Activated CD4-positive, alpha-beta T cell treated with anti-CD3 and anti-CD28 coated beads, Interleukin-2, amount 10 ng/mL, durations not matched to agents 7 days and 5 days (primary cell): ENCODE data around the gene MTMR3. TPM values are rescaled to one million over a fixed set of nuclear protein-coding genes. Genes with fewer than 3 reads are reported as not detected.

Source experiments
- CTCF ChIA-PET: fragments of 350-600 bp; sonication (Branson Sonifier 250); formaldehyde crosslinking; loops from one replicate; lab custom pipeline; 2021; ENCODE audit warnings: antibody characterized with exemption; lab: Charles Lee
- POLR2A ChIA-PET: fragments of 350-600 bp; sonication (Branson Sonifier 250); formaldehyde crosslinking; loops from one replicate; lab custom pipeline; 2021; ENCODE audit warnings: antibody characterized with exemption; lab: Charles Lee
- DNase-seq: peaks from one replicate; pipeline ENCODE4 v3.0.0-alpha.2; 2020
- H3K27ac Mint-ChIP-seq: one replicate; pipeline ENCODE4 v1.8.0; 2021; ENCODE audit warnings: mild to moderate bottlenecking, moderate library complexity, mixed read lengths
- H3K27me3 Mint-ChIP-seq: one replicate; pipeline ENCODE4 v1.8.0; 2021; ENCODE audit warnings: mixed read lengths
- H3K36me3 Mint-ChIP-seq: one replicate; pipeline ENCODE4 v1.8.0; 2021; ENCODE audit warnings: low read depth, mixed read lengths
- H3K4me1 Mint-ChIP-seq: one replicate; pipeline ENCODE4 v1.8.0; 2021; ENCODE audit warnings: mixed read lengths
- H3K4me3 Mint-ChIP-seq: one replicate; pipeline ENCODE4 v1.8.0; 2021; ENCODE audit warnings: mild to moderate bottlenecking, moderate library complexity, mixed read lengths
- H3K9me3 Mint-ChIP-seq: one replicate; pipeline ENCODE4 v1.8.0; 2021; ENCODE audit warnings: mixed read lengths
- total RNA-seq, 2 experiments: library from RNA; stranded (reverse); gene quantifications; one replicate each; pipeline ENCODE4 v1.2.3, GENCODE V29; 2021

The MTMR3 gene
- total RNA-seq, 2 experiments from 2014 or later: 24.3 to 27.9 TPM

DNA sequence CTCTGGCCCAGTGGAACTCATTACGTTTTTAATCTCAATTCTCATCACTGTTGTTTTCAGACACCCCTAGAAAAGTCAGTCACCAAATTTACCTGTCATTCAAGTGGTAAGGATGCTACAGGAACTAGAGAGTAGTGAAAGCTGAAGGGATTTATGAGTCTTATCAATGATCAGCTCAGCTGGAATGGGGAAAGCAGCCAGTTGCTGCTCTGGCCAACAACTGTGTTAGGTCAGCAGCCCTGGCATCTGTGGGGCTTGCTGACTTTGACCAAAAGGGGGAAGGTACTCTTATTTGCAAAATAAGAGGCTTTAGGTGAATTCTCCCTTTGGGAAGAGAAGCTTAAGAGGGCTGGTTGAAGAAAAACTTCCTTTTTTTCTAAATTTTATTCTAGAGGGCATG lies 121.1 kb downstream of the MTMR3 start:
- Mint-ChIP-seq H3K4me3 (no peak overlapping the region), H3K27me3 (no peaks in the 10 kb centered on the region), H3K36me3 (peaks cover 7% of the 10 kb centered on the region), H3K4me1 (peaks cover 10% of the 10 kb centered on the region), H3K9me3 (no peaks in the 10 kb centered on the region), H3K27ac (no peak overlapping the region)
- POLR2A ChIA-PET: interaction anchor here (0.6 kb wide), 1 partner anchor 33 kb away, joined by 3 read pairs; no protein-coding TSS in a partner anchor
- CTCF ChIA-PET: interaction anchor here (1.8 kb wide), 1 partner anchor 8 kb away, joined by 7 read pairs; no protein-coding TSS in a partner anchor
- DNase-seq: no peak

DNA sequence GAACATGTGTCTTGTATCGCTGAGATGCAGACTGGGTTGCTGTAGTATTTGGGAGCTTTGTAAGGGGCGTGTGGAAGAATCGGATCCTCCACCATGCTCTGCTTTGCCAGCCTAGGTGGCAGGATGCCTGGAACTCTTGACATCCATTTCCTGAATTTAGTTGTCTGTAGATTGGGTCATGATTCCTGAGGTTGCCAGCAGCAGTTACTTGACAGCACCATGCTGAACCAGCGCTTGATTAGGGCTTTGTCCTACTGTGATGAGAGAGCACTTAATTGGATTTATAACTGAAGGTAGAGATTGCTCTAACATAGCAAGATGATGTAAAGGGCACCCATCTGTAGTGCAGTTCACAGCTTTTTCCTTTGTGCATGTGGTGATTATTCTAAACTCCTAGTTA lies 121.7 kb downstream of the MTMR3 start:
- Mint-ChIP-seq H3K27ac (no peak overlapping the region), H3K9me3 (no peaks in the 10 kb centered on the region), H3K27me3 (no peaks in the 10 kb centered on the region), H3K4me3 (no peak overlapping the region), H3K4me1 (peaks cover 10% of the 10 kb centered on the region), H3K36me3 (peaks cover 5% of the 10 kb centered on the region)
- no peak for DNase-seq
- POLR2A ChIA-PET: interaction anchor here (0.6 kb wide), 1 partner anchor 34 kb away, joined by 3 read pairs; no protein-coding TSS in a partner anchor
- CTCF ChIA-PET: interaction anchor here (1.0 to 2.9 kb wide), 10 partner anchors 8 to 370 kb away, joined by 3 to 24 read pairs (median 4); no protein-coding TSS in a partner anchor

DNA sequence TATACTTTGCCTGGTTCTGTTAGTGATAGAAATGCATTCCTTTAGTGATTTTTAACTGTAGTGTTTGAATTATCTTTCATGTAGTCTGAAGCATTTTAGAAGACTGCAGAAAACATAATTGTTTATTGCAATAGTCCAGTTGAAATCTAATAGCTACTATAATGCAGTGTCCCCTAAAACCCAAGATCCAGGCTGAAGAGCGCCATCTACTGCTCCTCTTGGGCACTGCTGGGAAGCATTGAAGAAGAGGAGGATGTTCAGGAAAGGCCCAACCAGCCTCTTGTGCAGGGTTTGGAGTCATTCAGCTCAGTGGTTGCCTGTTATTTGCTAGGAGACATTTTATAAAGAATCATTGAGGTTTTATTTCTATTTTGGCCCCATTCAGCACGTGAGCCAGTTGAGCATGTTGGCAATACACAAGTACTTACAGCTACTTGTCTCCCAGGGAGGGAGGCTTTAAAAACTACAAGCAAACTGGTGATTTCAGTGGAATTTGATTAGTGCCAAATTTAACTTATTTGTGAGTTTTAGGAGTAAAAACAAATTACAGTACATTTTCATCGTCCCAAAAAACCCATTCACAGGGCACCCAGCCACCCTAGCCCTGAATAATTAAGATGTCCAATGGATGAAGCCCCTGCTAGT lies 122.4 kb downstream of the MTMR3 start:
- Mint-ChIP-seq H3K27ac (no peak overlapping the region), H3K27me3 (no peaks in the 10 kb centered on the region), H3K36me3 (peaks cover 7% of the 10 kb centered on the region), H3K4me1 (peaks cover 10% of the 10 kb centered on the region), H3K9me3 (no peaks in the 10 kb centered on the region), H3K4me3 (no peak overlapping the region)
- CTCF ChIA-PET: interaction anchor here (0.7 to 2.9 kb wide), 12 partner anchors 9 to 370 kb away, joined by 3 to 24 read pairs (median 3); no protein-coding TSS in a partner anchor
- DNase-seq: peak; percentile 64
- POLR2A ChIA-PET: interaction anchor here (0.5 kb wide), 1 partner anchor 182 kb away, joined by 3 read pairs; no protein-coding TSS in a partner anchor

DNA sequence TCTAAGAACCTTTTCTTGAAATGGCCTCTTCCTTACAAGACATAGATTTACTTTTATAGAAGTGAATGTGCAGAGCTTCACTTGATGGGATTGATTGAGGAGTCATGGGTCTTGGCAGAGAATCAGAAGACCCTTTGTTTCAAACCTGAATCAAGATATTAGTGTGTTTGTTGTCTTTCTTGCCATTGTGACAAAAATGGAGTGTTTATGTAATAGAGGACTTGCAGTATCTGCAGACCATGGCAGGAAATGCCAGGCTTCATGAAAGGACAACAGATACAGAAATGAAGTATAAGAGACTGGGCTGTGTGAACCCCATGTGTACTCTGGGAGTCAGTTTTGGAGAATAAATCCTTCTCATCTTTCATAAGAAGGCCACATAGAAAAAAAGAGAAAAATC lies 124.4 kb downstream of the MTMR3 start:
- Mint-ChIP-seq H3K4me1 (peaks cover 10% of the 10 kb centered on the region), H3K4me3 (no peak overlapping the region), H3K36me3 (peaks cover 7% of the 10 kb centered on the region), H3K27me3 (no peaks in the 10 kb centered on the region), H3K9me3 (no peaks in the 10 kb centered on the region), H3K27ac (no peak overlapping the region)
- ChIA-PET POLR2A (no interaction called here), CTCF (interaction anchor here (0.6 to 2.9 kb wide), 3 partner anchors 9 to 382 kb away, joined by 4 to 24 read pairs (median 4); no protein-coding TSS in a partner anchor)
- no peak for DNase-seq

DNA sequence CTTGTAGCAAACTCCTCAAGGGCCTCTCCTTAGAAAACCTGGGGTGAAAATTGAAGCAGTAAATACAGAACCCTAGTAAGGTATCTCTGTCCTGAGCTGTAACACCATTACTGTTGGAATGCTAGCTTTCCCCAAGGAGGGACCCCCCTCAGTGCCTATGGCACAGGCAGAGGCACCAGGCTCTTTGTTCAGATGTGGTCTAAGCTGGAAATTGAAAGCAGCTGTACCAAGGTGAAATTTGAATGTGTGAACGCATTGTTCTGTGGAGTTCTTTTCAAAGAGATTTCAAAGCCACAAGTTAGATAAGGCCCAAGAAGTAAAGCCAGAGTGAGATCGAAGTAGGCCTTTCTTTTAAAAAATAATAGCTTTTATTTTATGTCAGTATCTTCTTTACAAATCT lies 125.4 kb downstream of the MTMR3 start:
- Mint-ChIP-seq H3K27me3 (no peaks in the 10 kb centered on the region), H3K4me3 (no peak overlapping the region), H3K36me3 (peaks cover 8% of the 10 kb centered on the region), H3K4me1 (peaks cover 10% of the 10 kb centered on the region), H3K9me3 (no peaks in the 10 kb centered on the region), H3K27ac (no peak overlapping the region)
- ChIA-PET POLR2A (no interaction called here), CTCF (interaction anchor here (0.6 to 1.3 kb wide), 2 partner anchors 8 to 15 kb away, joined by 3 to 4 read pairs; no protein-coding TSS in a partner anchor)
- no peak for DNase-seq

DNA sequence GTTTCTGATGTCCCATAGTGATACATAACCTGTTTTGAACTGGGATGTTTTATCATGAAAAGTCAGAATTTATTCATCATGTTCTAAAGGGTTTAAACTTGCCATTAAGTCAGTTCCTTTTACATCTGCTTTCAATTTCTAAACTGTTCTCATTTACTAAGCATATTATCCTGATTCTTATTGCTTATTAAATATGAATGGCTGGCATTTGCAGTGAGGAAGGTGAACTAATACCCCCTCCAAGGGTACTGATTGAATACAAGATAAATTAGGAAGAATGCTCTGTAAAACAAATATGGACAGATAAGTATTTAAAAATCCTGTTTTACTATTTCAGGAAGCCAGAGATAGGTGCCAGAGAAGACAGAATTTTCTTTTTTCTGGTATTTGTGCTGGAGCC lies 126.5 kb downstream of the MTMR3 start:
- ChIA-PET CTCF (no interaction called here), POLR2A (no interaction called here)
- H3K4me3 Mint-ChIP-seq: no peak overlapping the region
- DNase-seq: no peak
- no peak overlapping the region for H3K27ac Mint-ChIP-seq
- no peaks in the 10 kb centered on the region for H3K9me3 Mint-ChIP-seq
- H3K36me3 Mint-ChIP-seq: peaks cover 8% of the 10 kb centered on the region
- H3K27me3 Mint-ChIP-seq: no peaks in the 10 kb centered on the region
- peaks cover 10% of the 10 kb centered on the region for H3K4me1 Mint-ChIP-seq

DNA sequence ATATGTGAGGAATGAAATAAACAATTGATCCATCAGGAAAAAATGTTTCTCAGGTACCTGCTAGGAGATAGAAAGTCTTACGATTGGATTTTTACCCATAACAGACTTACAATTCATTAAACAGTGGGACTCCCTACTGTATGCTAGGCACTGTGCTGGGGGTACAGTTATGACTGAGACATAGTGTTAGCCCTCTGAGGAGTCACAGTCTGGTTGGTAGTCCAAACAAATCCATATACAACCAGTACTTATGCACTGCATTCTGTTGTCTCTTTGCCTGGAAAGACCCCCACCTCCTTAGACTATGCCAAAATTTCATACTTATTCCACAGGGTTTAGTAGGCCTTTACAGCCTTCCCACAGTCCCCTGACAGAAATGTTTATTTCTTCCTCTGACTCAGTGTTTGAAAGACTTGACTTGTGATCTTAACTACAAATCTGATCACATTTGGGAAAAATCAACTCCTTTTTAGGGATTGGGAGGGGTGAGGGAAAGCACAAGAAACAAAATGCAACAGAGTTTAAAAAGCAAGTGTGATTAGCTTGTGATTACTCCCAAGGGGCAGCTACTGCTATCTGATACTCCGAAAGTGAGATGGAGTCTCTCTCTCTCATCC lies 127.9 kb downstream of the MTMR3 start:
- no peak overlapping the region for H3K27ac Mint-ChIP-seq
- no peak overlapping the region for H3K4me3 Mint-ChIP-seq
- POLR2A ChIA-PET: no interaction called here
- CTCF ChIA-PET: no interaction called here
- no peak for DNase-seq
- H3K9me3 Mint-ChIP-seq: no peaks in the 10 kb centered on the region
- H3K36me3 Mint-ChIP-seq: peaks cover 14% of the 10 kb centered on the region
- H3K4me1 Mint-ChIP-seq: peaks cover 10% of the 10 kb centered on the region
- no peaks in the 10 kb centered on the region for H3K27me3 Mint-ChIP-seq

DNA sequence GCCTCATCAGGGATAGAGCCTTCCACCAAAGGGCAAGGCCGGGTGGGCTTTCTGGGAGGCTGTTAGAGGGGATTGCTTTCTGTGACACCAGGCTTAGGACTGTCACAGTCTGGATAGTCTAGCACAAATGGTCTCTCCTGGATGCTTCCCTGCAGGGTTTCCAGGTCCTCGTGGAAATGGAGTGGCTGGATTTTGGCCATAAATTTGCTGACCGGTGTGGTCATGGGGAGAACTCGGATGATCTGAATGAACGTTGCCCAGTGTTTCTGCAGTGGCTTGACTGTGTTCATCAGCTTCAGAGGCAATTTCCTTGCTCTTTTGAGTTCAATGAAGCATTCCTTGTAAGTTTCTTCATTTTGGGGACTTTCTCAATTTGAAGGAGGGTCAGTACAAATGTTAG lies 130.2 kb downstream of the MTMR3 start:
- no peak for DNase-seq
- POLR2A ChIA-PET: no interaction called here
- Mint-ChIP-seq H3K4me1 (peaks cover 7% of the 10 kb centered on the region), H3K4me3 (no peak overlapping the region), H3K36me3 (peaks cover 17% of the 10 kb centered on the region), H3K9me3 (no peaks in the 10 kb centered on the region), H3K27ac (no peak overlapping the region), H3K27me3 (no peaks in the 10 kb centered on the region)
- CTCF ChIA-PET: interaction anchor here (0.9 kb wide), 1 partner anchor 13 kb away, joined by 3 read pairs; no protein-coding TSS in a partner anchor

DNA sequence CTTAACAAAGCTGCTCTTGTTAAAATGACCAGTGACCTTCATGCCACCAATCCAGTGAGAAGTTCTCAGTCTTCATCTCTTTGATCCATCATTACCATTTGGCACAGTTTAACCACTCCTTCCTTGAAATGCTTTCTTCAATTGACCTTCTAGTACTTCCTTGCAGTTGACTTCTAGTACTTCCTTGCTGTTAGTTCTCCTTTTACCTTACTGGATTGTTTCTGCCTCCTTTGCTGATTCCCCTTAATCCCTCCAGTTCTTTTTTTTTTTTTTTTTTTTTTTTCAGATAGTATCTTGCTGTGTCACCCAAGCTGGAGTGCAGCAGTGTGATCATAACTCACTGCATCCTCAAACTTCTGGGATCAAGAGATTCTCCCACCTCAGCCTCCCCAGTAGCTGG lies 131.3 kb downstream of the MTMR3 start:
- H3K4me1 Mint-ChIP-seq: no peaks in the 10 kb centered on the region
- H3K27ac Mint-ChIP-seq: no peak overlapping the region
- H3K9me3 Mint-ChIP-seq: no peaks in the 10 kb centered on the region
- CTCF ChIA-PET: interaction anchor here (4.9 kb wide), 1 partner anchor 8 kb away, joined by 24 read pairs; no protein-coding TSS in a partner anchor
- POLR2A ChIA-PET: no interaction called here
- peaks cover 19% of the 10 kb centered on the region for H3K36me3 Mint-ChIP-seq
- DNase-seq: no peak
- no peaks in the 10 kb centered on the region for H3K27me3 Mint-ChIP-seq
- H3K4me3 Mint-ChIP-seq: no peak overlapping the region

DNA sequence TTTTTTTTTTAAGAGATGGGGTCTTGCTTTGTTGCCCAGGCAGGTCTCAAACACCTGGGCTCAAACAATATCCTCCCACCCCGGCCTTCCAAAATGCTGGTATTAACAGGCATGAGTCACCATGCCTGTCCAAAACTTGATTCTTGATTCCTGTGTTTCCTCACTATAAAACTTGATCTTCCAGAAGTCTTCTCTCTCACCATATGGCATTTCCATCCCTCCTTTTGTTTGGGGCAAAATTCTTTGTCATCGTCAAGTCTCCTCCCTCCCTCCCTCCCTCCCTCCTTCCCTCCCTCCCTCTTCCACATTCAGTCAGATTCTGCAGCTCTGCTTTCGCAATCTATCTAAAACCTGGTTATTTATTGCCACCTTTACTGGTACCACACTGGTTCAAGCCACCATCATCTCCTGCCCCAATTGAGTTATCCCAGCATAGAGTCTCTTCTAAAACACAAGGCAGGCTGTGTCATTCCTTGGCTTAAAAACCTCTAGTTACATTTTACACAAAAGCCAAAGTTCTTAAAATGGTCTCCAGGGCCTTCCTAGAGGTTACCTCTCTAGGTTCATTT lies 132.3 kb downstream of the MTMR3 start:
- H3K4me1 Mint-ChIP-seq: no peaks in the 10 kb centered on the region
- ChIA-PET CTCF (interaction anchor here (4.9 kb wide), 1 partner anchor 9 kb away, joined by 24 read pairs; no protein-coding TSS in a partner anchor), POLR2A (interaction anchor here (0.6 kb wide), 1 partner anchor 12 kb away, joined by 3 read pairs; no protein-coding TSS in a partner anchor)
- no peaks in the 10 kb centered on the region for H3K27me3 Mint-ChIP-seq
- H3K9me3 Mint-ChIP-seq: no peaks in the 10 kb centered on the region
- DNase-seq: no peak
- H3K4me3 Mint-ChIP-seq: no peak overlapping the region
- no peak overlapping the region for H3K27ac Mint-ChIP-seq
- H3K36me3 Mint-ChIP-seq: peaks cover 23% of the 10 kb centered on the region

DNA sequence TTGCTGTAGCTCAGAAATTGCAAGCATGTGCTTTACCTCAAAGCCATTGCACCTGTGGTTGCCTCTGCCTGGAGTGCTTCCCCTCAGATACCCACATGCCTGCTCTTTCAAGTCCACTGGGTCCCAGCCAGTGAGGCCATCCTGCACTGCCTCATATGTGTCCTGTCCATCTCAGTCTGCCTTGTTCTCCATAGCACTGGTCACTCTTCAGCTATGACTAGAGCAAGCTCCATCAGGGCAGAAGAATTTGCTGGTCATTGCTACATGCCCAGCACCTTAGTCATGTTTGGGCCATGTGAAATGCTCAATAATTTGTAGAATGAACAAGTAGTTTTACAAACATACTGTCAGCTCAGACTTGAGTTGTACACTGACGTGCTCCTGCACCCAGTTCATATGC lies 132.9 kb downstream of the MTMR3 start:
- CTCF ChIA-PET: interaction anchor here (4.9 kb wide), 1 partner anchor 10 kb away, joined by 24 read pairs; no protein-coding TSS in a partner anchor
- no peak overlapping the region for H3K27ac Mint-ChIP-seq
- POLR2A ChIA-PET: no interaction called here
- no peaks in the 10 kb centered on the region for H3K27me3 Mint-ChIP-seq
- H3K9me3 Mint-ChIP-seq: no peaks in the 10 kb centered on the region
- H3K4me1 Mint-ChIP-seq: no peaks in the 10 kb centered on the region
- peaks cover 28% of the 10 kb centered on the region for H3K36me3 Mint-ChIP-seq
- H3K4me3 Mint-ChIP-seq: no peak overlapping the region
- no peak for DNase-seq

DNA sequence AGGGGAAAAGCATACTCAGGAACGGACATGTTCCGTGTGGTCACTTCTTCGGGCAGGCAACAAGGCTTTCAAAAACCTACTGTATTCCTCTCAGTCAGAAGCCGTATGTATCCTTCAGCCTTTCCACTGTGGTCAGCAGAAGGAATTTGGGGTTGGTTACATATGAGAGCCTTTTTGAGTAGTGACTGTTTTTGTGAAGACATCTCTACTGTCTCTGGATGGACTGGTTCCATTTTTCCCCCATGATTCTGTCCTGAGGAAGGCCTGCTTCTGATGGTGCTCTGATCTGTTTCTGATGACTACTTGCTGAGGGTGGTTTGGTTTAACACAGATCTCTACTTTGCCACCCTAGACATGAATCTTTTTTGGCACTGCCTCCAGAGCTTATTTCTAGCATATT lies 133.6 kb downstream of the MTMR3 start:
- H3K4me1 Mint-ChIP-seq: no peaks in the 10 kb centered on the region
- ChIA-PET CTCF (interaction anchor here (0.8 to 4.9 kb wide), 2 partner anchors 8 to 11 kb away, joined by 3 to 24 read pairs; no protein-coding TSS in a partner anchor), POLR2A (no interaction called here)
- H3K27ac Mint-ChIP-seq: no peak overlapping the region
- no peaks in the 10 kb centered on the region for H3K9me3 Mint-ChIP-seq
- H3K36me3 Mint-ChIP-seq: peaks cover 33% of the 10 kb centered on the region
- H3K4me3 Mint-ChIP-seq: no peak overlapping the region
- DNase-seq: no peak
- H3K27me3 Mint-ChIP-seq: no peaks in the 10 kb centered on the region
